GM18868 (cell line): ENCODE results near the gene ZNF224.
A peak's percentile ranks its signal among the peaks of the same experiment; 100 is the strongest.

ENCODE experiments used
- ATAC-seq: cut with Tn5 transposase; IDR thresholded peaks from one replicate; pipeline ENCODE4 v1.9.1; 2021; ENCODE audit warnings: mild to moderate bottlenecking, moderate library complexity; ENCODE audit not compliant: unreplicated experiment

Gene ZNF224

DNA sequence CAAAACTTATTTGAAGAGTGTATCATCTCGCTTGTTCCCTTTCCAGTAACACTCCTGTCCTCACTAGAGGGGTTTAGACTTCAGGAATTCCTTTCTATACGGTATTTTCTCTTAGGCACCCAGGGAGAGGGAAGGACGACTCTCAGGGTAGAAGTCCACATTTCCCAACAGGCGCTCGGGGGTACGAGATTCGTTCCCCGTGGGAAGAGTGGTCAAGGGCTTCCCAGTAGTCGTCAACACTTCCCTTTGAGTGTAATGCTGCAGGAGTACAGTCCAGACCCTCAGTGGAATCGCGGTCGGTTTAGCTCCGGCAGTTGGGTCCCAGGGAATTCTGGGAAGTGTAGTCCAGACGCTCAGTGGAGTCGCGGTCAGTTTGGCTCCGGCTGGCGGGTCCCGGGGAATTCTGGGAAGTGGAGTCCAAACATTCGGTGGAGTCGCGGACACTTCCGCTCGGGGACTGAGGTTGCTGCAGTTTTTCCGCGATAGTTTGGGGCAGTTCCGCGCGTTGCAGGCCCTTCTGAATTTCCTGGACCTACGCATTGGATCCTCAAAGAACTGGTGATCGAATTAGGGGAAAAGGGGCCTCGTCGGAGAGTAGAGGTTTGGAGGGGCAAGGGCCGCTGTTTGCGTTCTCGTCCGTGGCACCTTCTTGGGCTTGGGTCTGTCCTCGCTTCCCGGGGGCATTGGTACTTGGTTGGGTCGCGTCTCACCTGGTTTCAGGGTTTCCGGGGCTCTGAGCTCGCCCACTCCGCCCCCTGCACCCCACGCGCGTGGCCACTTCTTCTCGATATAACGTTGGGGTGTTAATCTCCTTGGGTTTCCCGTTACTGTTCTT lies at the start of gene ZNF224:
TSS of gene ZNF224 (plus strand) at position 431 of the 835 bp plus-strand sequence. CDS start 3,513 bp downstream, outside the sequence.
- peak; percentile 85 for ATAC-seq

DNA sequence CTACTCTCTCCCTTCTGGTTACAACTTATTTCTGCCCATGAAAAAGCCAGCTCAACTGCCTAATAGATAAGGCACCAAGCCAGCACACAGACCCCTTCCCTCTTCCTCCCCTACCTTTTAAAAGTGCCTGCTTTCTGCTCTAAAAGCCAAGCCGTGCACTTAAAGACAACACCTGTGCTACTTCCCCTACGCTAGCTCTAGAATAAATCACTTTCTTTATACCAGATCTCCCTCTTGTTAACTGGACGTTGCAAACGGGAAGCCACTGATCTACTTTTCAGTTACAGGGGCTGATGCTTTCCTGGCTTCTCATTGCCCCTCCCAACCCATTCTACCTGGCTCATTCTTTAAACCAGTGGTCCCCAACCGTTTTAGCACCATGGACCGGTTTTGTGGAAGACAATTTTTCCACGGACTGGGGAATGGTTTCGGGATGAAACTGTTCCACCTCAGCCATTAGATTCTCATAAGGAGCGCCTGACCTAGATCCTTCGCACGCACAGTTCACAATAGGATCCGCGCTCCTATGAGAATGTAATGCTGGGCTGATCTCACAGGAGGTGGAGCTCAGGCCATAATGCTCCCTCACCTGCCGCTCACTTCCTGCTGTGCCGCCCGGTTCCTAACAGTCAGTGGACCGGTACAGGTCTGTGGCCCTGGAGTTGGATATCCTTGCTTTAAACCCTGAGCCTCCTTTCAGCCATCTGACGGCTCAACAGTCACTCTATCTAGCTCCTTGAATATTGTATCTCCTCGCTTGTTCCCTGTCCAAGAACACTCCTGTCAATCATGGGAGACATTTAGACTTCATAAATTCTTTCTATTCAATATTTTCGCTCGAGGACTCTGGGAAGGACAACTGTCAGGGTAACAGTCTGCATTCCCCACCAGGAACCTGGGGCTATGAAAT lies 43.2 kb upstream of the ZNF224 start:
- peak; percentile 58 for ATAC-seq

DNA sequence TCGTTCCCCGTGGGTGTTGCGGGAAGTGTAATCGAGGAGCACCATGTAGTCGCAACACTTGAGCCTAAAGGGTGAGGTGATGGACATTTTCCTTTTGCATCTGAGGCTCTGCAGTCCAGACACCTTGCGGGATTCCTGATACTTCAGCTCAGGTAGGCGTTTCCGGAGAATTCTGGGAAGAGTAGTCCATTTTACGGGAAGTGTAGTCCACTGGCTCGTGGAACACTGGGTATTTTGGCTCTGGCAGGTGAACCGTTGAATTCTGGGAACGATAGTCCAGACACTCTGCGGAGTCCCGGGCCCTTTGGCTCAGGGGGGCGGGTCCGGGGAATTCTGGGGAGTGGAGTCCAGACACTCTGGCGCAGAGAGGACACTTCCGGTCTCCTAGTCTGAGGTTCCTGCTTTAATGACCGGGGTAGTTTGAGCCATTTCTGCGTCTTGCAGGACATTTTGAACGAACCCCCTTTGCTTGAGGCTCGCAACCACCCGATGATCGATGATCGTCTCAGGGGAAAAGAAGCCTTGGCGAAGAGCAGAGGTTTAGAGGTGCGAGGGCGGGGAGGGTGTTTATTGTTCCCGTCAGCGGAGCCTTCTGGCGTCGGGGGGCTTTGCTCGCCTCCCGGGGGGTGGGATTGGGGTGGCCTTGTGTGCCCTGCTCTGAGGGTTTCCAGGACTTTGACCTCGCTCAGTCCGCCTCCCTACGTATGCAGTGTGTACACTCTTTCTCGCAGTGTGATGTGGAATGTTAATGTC lies 42.3 kb upstream of the ZNF224 start, which contains the start of gene ZNF223:
TSS of gene ZNF223 (plus strand) at position 387 of the 753 bp plus-strand sequence. CDS start 3,141 bp downstream, outside the sequence.
- ATAC-seq, result peak; percentile 69

DNA sequence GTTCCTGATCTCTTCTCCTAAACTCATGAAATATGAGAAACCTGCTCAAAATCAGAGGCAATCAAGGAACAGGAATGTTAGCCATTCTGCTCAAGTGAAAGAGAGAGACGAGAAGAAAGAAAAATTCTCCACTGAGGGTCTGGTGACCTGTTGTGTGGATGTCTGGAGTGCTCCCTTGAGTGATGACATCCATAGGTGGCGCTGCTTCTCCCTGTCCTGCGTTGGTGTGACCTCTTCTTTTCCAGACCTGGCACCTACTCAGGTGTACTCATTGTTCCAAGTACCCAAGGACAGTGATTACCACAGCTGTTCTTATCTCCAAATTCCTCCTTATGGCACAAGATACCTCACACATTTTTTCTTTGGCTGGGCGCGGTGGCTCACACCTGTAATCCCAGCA lies 38.3 kb upstream of the ZNF224 start:
- no peak for ATAC-seq

DNA sequence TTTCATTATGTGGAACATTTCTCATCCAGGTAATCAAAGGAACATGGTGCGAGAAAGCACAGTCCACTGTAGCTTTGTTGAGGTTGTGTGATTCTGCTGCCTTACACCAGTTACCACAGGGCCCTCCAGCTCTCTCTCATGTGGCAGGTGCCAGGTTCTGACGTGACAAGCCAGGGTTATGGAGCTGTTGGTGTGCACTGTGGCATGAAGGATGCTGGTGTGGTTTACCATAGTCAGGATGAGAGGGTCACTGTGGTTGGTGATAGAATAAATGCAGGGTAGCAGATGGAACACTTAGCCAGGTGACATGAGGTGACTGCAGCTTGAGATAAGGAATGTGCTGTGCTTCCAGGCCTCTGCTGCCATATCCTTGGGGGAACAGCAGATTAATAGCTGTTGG lies 34.9 kb upstream of the ZNF224 start:
- no peak for ATAC-seq

DNA sequence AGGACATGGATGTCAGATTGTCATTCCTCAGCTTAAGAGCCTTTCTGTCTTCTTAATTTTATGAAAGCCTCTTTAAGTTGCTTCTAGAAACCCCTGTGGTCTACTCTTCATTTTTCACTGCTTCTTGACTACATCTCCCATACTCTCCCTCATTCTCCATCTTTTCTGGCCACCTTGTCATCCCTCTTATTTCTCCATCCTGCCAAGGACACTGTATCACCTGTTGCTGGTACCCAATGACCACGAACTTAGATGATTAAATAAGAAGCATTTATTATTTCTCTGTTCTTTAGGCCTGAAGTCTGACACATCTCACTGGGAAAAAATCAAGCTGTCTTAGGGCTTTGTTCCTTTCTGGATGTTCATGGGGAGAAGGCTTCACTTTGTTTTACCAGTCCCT lies 33.1 kb upstream of the ZNF224 start:
- no peak for ATAC-seq

DNA sequence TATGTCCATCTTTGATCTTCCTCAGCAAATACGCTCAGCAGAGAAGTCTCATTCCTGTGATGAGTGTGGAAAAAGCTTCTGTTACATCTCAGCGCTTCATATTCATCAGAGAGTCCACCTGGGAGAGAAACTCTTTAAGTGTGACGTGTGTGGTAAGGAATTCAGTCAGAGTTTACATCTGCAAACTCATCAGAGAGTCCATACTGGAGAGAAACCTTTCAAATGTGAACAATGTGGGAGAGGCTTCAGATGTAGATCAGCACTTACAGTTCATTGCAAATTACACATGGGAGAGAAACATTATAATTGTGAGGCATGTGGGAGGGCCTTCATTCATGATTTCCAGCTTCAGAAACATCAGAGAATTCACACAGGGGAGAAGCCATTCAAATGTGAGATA lies 27.9 kb upstream of the ZNF224 start:
- ATAC-seq, result no peak

DNA sequence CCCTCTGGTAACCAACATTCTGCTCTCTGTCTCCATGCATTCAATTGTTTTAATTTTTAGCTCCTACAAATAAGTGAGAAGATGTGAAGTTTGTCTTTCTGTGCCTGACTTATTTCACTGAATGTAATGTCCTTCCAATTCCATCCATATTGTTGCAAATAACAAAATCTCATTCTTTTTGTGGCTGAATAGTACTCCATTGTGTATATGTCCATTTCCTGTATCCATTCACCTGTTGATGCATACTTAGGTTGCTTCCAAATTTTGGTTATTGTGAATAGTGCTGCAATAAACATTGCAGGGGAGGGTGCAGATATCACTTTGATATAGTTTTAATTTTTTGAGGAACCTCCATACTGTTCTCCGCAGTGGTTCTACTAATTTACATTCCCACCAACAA lies 24.7 kb upstream of the ZNF224 start:
- ATAC-seq, result no peak

DNA sequence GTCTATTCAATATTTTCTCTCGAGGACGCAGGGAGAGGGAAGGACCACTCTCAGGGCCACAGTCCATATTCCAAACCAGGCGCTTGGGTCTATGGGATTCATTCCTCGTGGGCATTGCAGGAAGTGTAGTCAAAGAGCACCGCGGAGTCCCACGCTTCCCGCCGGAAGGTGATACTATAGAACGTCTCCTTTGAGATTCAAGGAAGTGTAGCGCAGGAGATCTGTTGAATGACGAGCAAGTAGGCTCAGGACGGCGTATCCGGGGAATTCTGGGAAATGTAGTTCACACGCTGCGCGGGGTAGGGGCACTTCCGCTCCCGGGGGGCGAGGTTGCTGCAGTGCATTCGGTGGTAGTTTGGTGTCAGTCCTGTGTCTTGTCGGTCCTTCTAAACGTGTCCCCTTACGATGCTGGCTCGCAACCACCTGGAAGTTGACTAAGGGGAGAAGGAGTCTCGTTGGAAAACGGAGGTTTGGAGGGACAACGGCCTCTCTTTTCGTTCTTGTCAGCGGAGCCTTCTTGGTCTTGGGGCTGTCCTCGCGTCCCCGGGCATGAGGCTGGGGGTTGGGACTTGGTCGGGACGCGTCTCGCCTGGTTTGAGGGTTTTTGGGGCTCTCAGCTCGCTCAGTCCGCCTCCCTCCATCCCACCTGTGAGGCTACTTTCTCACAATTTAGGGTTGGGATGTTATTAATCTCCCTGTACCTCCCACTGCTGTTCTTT lies 22.2 kb upstream of the ZNF224 start, which contains the start of gene ZNF284:
TSS of gene ZNF284 (plus strand) at position 336 of the 719 bp plus-strand sequence. CDS start 4,231 bp downstream, outside the sequence.
- ATAC-seq, result peak; percentile 93

DNA sequence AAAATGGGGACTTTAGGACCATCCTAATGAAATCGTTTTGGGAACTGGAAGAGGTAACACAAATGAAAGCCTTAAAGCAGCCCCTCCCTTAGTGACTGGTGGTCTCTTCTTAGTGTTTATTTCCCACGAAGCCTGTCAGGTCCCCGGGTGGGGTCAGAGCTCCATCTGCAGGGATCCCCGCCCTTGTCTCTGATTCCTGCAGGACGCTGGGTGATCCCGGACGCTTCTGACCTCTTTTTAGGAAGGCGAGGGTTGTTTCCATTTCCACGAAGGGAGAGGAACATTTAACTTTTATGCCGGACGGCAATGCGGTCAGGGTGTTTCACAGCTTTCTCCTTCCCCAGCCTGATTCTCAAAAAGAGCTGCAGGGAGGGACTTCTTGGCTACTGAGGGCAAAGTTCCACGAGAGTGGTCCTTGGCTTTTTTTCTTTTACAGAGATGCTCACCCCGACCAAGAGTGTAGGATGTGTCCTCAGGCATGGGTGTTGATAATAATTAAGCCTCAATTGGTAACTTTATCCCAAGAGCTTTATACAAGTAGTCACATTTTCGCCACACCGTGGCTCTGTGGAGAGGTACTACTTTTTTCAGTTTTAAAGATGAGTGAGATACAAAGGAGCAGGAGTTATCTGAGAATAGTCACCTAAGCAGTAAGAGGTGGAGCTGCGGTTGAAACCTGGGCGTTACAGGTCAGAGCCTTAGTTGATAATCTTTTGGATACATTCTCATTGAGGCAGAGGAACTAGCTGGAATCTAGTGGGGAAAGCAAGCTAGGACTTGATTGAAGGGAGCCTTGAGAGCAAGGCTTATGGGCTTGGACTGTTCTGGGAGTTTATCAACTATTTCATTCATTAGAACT lies 21.4 kb upstream of the ZNF224 start:
- no peak for ATAC-seq

DNA sequence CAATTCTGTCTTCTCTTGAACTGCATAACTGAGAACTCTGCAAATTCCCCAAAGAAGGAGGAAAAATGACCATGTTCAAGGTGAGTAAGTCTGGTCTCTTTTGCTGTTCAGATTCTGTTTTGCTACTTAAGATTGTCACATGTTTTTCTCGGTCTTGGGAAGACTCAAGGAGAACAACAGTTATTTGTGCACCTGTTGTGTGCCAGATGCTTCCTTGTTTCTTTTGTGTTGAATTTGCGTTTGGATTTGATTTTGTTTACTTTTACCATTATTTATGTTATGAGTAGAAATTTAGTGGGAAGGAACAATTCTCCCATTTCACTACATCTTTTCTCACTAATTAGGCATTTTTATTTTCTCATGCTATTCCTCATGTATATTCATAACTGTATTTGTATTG lies 17.8 kb upstream of the ZNF224 start:
- ATAC-seq, result no peak

DNA sequence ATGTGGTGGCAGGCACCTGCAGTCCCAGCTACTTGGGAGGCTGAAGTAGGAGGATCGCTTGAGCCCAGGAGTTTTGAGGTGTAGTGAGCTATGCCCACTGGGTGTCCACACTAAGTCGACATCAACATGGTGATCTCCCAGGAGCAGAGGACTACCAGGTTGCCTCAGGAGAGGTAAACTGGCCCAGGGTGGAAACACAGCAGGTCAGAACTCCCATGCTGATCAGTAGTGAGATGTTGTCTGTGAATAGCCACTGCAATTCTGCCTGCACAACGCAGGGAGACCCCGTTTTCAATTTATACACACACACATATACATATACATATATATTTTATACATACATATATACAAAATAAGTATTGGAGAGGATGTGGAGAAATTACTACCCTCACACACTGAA lies 2.1 kb upstream of the ZNF224 start:
- no peak for ATAC-seq

DNA sequence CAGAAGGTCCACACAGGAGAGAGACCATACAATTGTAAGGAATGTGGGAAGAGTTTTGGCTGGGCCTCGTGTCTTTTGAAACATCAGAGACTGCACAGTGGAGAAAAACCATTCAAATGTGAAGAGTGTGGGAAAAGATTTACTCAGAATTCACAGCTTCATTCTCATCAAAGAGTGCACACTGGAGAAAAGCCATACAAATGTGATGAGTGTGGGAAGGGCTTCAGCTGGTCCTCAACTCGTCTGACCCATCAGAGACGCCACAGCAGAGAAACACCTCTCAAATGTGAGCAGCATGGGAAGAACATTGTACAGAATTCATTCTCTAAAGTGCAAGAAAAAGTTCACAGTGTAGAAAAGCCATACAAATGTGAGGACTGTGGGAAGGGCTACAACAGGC lies 13.6 kb downstream of the ZNF224 start:
- no peak for ATAC-seq

DNA sequence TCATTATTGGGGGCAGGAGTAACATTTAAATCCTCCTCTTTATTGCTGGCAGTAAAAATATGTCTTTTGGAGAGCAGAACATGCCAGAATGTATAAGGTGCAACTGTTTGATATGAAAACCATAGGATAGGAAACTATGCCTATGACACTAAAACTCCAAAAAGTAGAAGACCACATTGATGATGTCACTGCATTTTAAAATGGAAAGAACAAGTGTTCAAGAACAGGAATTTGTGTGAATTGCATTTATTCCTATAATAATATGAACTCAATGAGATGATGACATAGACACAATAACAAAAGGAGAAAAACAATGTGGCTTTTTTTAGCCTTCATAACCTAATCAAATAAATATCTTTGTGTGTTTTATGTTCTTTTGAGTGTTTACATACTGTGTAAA lies 15.3 kb downstream of the ZNF224 start:
- no peak for ATAC-seq

DNA sequence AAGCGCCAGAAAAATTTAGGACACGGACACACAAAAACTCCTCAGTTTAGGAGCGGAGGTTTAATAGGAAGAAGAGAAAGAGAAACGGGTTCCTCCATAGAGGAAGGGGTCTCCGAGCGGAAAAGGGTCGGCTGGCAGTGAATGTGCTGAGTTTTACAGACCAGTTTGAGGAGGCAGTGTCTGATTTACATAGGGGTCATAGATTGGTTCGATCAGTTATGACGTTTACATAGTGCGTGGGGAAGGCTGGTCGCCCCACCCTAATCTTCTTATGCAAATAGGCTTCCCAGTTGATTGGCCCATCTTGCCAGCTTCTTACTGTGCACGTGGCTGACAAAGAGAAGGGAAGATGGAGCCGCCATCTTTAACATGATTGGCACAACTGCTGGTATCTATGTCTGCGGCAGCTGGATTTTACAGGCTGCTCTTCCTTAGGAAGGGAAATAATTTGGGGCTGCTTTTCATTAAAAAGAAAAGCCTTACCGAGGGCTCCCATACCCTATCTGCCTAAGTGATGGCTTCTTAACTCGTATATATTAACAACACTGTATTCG lies 17.8 kb downstream of the ZNF224 start:
- ATAC-seq, result no peak

DNA sequence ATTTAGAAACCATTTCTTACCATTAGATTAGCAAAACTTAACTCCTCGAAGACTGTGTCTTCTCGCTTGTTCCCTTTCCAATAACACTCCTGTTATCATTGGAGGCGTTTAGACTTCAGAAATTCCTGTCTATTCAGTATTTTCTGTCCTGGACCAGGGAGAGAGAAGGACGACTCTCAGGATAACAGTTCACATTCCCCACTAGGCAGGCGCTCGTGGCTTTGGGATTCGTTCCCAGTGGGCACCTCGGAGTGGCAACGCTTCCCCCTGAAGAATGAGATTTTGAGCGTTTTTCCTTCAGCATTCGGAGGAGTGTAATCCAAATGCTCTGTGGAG lies 18.6 kb downstream of the ZNF224 start:
- ATAC-seq, result peak; percentile 23

DNA sequence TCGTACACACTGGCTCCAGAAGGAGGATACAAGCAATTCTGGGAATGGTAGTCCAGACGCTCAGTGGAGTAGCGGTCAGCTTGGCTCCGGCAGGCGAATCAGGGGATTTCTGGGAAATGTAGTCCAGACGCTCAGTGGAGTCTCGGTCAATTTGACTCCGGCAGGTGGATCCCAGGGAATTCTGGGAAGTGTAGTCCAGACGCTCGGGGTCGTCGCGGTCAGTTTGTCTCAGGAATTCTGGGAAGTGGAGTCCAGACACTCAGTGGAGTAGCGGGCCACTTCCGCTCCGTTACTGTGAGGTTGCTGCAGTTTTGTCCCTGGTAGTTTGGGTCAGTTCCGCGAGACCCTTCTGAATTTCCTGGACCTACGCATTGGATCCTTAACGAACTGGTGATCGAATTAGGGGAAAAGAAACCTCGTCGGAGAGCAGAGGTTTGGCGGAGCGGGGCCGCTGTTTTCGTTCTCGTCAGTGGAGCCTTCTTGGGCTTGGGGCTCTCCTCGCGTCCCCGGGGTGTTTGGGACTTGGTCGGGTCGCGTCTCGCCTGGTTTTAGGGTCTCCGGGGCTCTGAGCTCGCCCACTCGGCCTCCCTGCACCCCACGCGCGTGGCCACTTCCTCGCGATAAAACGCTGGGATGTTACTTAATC lies 19.1 kb downstream of the ZNF224 start, which contains the start of gene ZNF225:
TSS of gene ZNF225 (plus strand) at position 262 of the 646 bp plus-strand sequence. CDS start 2,429 bp downstream, outside the sequence.
- peak; percentile 87 for ATAC-seq

DNA sequence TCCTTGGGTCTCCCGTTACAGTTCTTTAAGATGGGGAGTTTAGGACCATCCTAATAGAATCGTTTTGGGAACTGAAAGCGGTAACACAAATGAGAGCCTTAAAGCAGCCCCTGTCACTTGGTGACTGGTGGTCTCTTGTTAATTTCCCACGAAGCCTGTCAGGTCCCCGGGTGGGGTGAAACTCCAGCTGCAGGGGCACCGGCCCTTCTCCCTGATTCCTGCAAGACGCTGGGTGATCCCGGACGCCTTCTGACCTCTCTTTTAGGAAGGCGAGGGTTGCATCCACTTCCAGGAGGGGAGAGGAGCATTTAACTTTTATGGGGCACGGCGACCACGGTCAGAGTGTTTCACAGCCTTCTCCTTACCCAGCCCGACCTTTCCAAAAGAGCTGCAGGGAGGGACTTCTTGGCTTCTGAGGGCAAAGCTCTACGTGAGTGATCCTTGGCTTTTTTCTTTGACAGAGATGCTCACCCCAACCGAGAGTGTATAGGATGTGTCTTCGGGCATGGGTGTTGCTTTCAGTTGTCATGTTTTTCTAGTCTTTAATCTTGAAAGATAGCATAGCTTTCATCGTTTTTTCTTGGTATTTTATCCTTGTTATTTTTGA lies 19.7 kb downstream of the ZNF224 start:
- ATAC-seq, result no peak
